SH-SY5Y (cell line): ENCODE data around the gene YAE1.

Experiments
- GATA2 ChIP-seq: IDR thresholded peaks from 2 replicates; pipeline ENCODE4 v1.6.1; 2011; ENCODE audit warnings: mild to moderate bottlenecking, low read depth, low read length
- GATA3 ChIP-seq: IDR thresholded peaks from 2 replicates; pipeline ENCODE4 v1.6.1; 2011; ENCODE audit warnings: low read depth, mild to moderate bottlenecking, low read length, moderate library complexity

- no peak for TF ChIP-seq GATA3
- TF ChIP-seq GATA2 = no peak
Observed at GRCh38 chr7:39582536-39582935, 16.3 kb downstream of the YAE1 start.
